IMR-90 (cell line): ENCODE measurements around the gene INPP5D. TPM values are rescaled to one million over a fixed set of nuclear protein-coding genes. Genes with fewer than 3 reads are reported as not detected.

Experiments
- ATAC-seq: fragments of 200-7000 bp; cut with Tn5 transposase; 2 replicates; pipeline ENCODE4 v1.9.1; 2020; ENCODE audit warnings: low read depth, mild to moderate bottlenecking, moderate library complexity
- BruUV-seq: library from RNA; stranded (reverse); fragments of 400-500 nt; replicated peaks from 2 replicates; lab custom pipeline; 2021; lab: Mats Ljungman, UMichigan
- CTCF ChIA-PET: fragments of 300-600 bp; formaldehyde crosslinking; extraction: SDS; loops from one replicate; lab custom pipeline; 2021; ENCODE audit warnings: antibody characterized with exemption; lab: Yijun Ruan, JAX
- POLR2A ChIA-PET: fragments of 300-600 bp; sonication (Branson Sonifier 250); formaldehyde crosslinking; loops from one replicate; lab custom pipeline; 2022; ENCODE audit warnings: antibody characterized with exemption; ENCODE audit not compliant: unreplicated experiment; lab: Charles Lee
- DNase-seq: peaks from one replicate; pipeline ENCODE4 v3.0.0; 2013
- H2AFZ ChIP-seq: replicated peaks from 2 replicates; pipeline ENCODE3; 2013; ENCODE audit warnings: low read length, mild to moderate bottlenecking; ENCODE audit not compliant: poor library complexity
- H2AK5ac ChIP-seq: 2 replicates; pipeline ENCODE4 v1.6.1; 2013; ENCODE audit warnings: low read depth, low read length, inconsistent platforms
- H2AK9ac ChIP-seq: replicated peaks from 2 replicates; pipeline ENCODE3; 2013; ENCODE audit warnings: mild to moderate bottlenecking, low read depth, low read length, moderate library complexity; ENCODE audit not compliant: poor library complexity
- H2BK120ac ChIP-seq: 2 replicates; pipeline ENCODE4 v1.6.1; 2013; ENCODE audit warnings: low read depth, low read length, inconsistent platforms
- H2BK15ac ChIP-seq: 3 replicates; pipeline ENCODE4 v1.6.1; 2013; ENCODE audit warnings: low read depth, low read length, inconsistent platforms
- H2BK20ac ChIP-seq: 2 replicates; pipeline ENCODE4 v1.6.1; 2013; ENCODE audit warnings: low read depth, mild to moderate bottlenecking, inconsistent platforms, low read length, moderate library complexity
- H2BK5ac ChIP-seq: 2 replicates; pipeline ENCODE4 v1.6.1; 2013; ENCODE audit warnings: mild to moderate bottlenecking, low read depth, low read length, inconsistent platforms; ENCODE audit not compliant: poor library complexity, severe bottlenecking
- H3K14ac ChIP-seq: replicated peaks from 2 replicates; pipeline ENCODE4 v1.6.1; 2013; ENCODE audit warnings: low read depth, low read length, inconsistent platforms
- H3K18ac ChIP-seq: 2 replicates; pipeline ENCODE4 v1.6.1; 2013; ENCODE audit warnings: low read depth, low read length, control low read depth
- H3K23ac ChIP-seq: 2 replicates; pipeline ENCODE4 v1.6.1; 2013; ENCODE audit warnings: low read depth, low read length, inconsistent platforms
- H3K27ac ChIP-seq: 2 replicates; pipeline ENCODE4 v1.5.1; 2013; ENCODE audit warnings: mild to moderate bottlenecking, control low read depth, low read length; ENCODE audit not compliant: insufficient read depth
- H3K27me3 ChIP-seq: 2 replicates; pipeline ENCODE4 v1.6.1; 2013; ENCODE audit warnings: low read length; ENCODE audit not compliant: control insufficient read depth, insufficient read depth
- H3K36me3 ChIP-seq: 2 replicates; pipeline ENCODE4 v1.6.1; 2013; ENCODE audit warnings: low read length, mixed read lengths; ENCODE audit not compliant: control insufficient read depth, insufficient read depth
- H3K4ac ChIP-seq: 2 replicates; pipeline ENCODE4 v1.6.1; 2013; ENCODE audit warnings: low read depth, low read length, inconsistent platforms
- H3K4me1 ChIP-seq: 2 replicates; pipeline ENCODE4 v1.6.1; 2013; ENCODE audit warnings: low read length, mixed read lengths; ENCODE audit not compliant: control insufficient read depth, insufficient read depth
- H3K4me2 ChIP-seq: 2 replicates; pipeline ENCODE4 v1.6.1; 2013; ENCODE audit warnings: low read depth, mild to moderate bottlenecking, control low read depth, low read length, moderate library complexity
- H3K4me3 ChIP-seq: 2 replicates; pipeline ENCODE4 v1.5.1; 2013; ENCODE audit warnings: low read depth, mild to moderate bottlenecking, control low read depth, low read length, moderate library complexity; ENCODE audit not compliant: insufficient read depth
- H3K56ac ChIP-seq: 2 replicates; pipeline ENCODE4 v1.6.1; 2013; ENCODE audit warnings: low read length, inconsistent platforms; ENCODE audit not compliant: insufficient read depth; ENCODE audit errors: extremely low read depth
- H3K79me1 ChIP-seq, 2 experiments: 2 replicates each; pipeline ENCODE4 v1.6.1; 2013; ENCODE audit warnings: low read length in 2 of 2, inconsistent platforms in 1 of 2, low read depth in 1 of 2
- H3K9ac ChIP-seq: 2 replicates; pipeline ENCODE4 v1.6.1; 2013; ENCODE audit warnings: low read depth, low read length, control low read depth
- H3K9me1 ChIP-seq: 2 replicates; pipeline ENCODE4 v1.6.1; 2013; ENCODE audit warnings: low read length, inconsistent platforms; ENCODE audit not compliant: insufficient read depth
- H3K9me3 ChIP-seq: 2 replicates; pipeline ENCODE4 v1.6.1; 2013; ENCODE audit warnings: low read length; ENCODE audit not compliant: control insufficient read depth, insufficient read depth
- H4K20me1 ChIP-seq: 2 replicates; pipeline ENCODE4 v1.6.1; 2013; ENCODE audit warnings: low read length, inconsistent platforms; ENCODE audit not compliant: insufficient read depth
- H4K5ac ChIP-seq: 2 replicates; pipeline ENCODE4 v1.6.1; 2013; ENCODE audit warnings: mild to moderate bottlenecking, low read depth, low read length, control low read depth
- H4K8ac ChIP-seq, 2 experiments: 2 replicates each; pipeline ENCODE4 v1.6.1; 2013; ENCODE audit warnings: low read depth in 2 of 2, low read length in 2 of 2, control low read depth in 1 of 2, inconsistent platforms in 1 of 2
- H4K91ac ChIP-seq: 2 replicates; pipeline ENCODE4 v1.6.1; 2013; ENCODE audit warnings: low read depth, low read length, inconsistent platforms; ENCODE audit not compliant: insufficient read depth
- BHLHE40 ChIP-seq: fragments of 150-350 bp; IDR thresholded peaks from 2 replicates; pipeline ENCODE4 v1.6.1; 2016; ENCODE audit warnings: mild to moderate bottlenecking, low read depth, low read length
- CHD1 ChIP-seq: IDR thresholded peaks from 2 replicates; pipeline ENCODE4 v1.6.1; 2012; ENCODE audit warnings: low read depth, low read length, improper control_type of control experiment
- WGBS, 2 experiments: methylation state at CpG; one replicate each; pipeline versions ENCODE4 v1.1.5 to v1.1.7; 2013; ENCODE audit warnings: missing lambda C conversion rate in 2 of 2; ENCODE audit not compliant: insufficient read length in 1 of 2; ENCODE audit errors: extremely low coverage in 2 of 2; 5-methylcytosine and 5-hydroxymethylcytosine counted together
- dilution Hi-C: fragments of 300-500 bp; cut with HindIII; formaldehyde crosslinking; loops from one replicate; pipeline ENCODE4 v1.14.3; 2018; ENCODE audit warnings: low sequenced_read_pairs; ENCODE audit not compliant: unreplicated experiment
- in situ Hi-C: fragments of 300-500 bp; cut with MboI; formaldehyde crosslinking; loops from 3 replicates; pipeline ENCODE4 v1.14.3; 2019; ENCODE audit warnings: low sequenced_read_pairs, inconsistent platforms, mixed read lengths
- intact Hi-C: fragments of 100-400 bp; cut with micrococcal nuclease; formaldehyde crosslinking; loops from 2 replicates; pipeline ENCODE4 v1.10.0; 2022
- polyA plus RNA-seq, 3 experiments: library from polyadenylated mRNA; depleted of rRNA; stranded (reverse); fragments of >200 nt; gene quantifications; 2 replicates each; pipeline ENCODE4 v1.2.3, GENCODE V29; 2012; ENCODE audit warnings: low replicate concordance in 1 of 3
- total RNA-seq: library from RNA; depleted of rRNA; stranded (reverse); fragments of >200 nt; gene quantifications from 2 replicates; pipeline ENCODE4 v1.2.3, GENCODE V29; 2012

Gene INPP5D
- total and polyA plus RNA-seq, 2 of the 4 experiments (the other 2 are of a cell fraction): 0.18 to 0.29 TPM

- in situ Hi-C loops: loop anchor here (10.0 kb wide), 1 partner anchor 201 kb away; no protein-coding TSS in a partner anchor
- no peak for ATAC-seq
- ChIA-PET CTCF (interaction anchor here (0.6 to 1.3 kb wide), 2 partner anchors 196 to 203 kb away, joined by 3 read pairs; no protein-coding TSS in a partner anchor), POLR2A (no interaction called here)
- Histone ChIP-seq H2AK9ac (no peak overlapping the region), H3K18ac (no peak overlapping the region), H3K9me1 (no peaks in the 10 kb centered on the region), H3K4me2 (no peak overlapping the region), H4K91ac (no peak overlapping the region), H3K27me3 (peaks cover 18% of the 10 kb centered on the region), H3K9me3 (no peaks in the 10 kb centered on the region), H2BK15ac (no peak overlapping the region), H2AK5ac (no peak overlapping the region), H2AFZ (no peak overlapping the region), H3K36me3 (no peaks in the 10 kb centered on the region), H4K20me1 (no peaks in the 10 kb centered on the region), H3K27ac (no peak overlapping the region), H3K9ac (no peak overlapping the region), H4K8ac (no peak overlapping the region), H3K4me3 (no peak overlapping the region), H2BK5ac (no peak overlapping the region), H3K4me1 (no peaks in the 10 kb centered on the region), H3K56ac (no peak overlapping the region), H3K23ac (no peak overlapping the region), H3K4ac (no peak overlapping the region), H3K14ac (no peak overlapping the region), H4K5ac (no peak overlapping the region), H2BK120ac (no peak overlapping the region), H3K79me1 (no peaks in the 10 kb centered on the region), H2BK20ac (no peak overlapping the region)
- no peak for TF ChIP-seq BHLHE40
- no peak for TF ChIP-seq CHD1
- no peak for DNase-seq
- 80% methylated on average over 1 of the region's 2 CpGs; no CpG with 5 or more reads in 1 of the 2 experiments for WGBS, 2 experiments
- dilution Hi-C loops: no loop called here
- no TSS peak for BruUV-seq
- intact Hi-C loops: no loop called here
These were observed 4.8 kb upstream of the INPP5D start for GRCh38 chr2:233055362-233055761.
